Metanephros (tissue), 1 donor: Measurements from ENCODE around the gene C6orf58. TPM values are rescaled to one million over a fixed set of nuclear protein-coding genes. Genes with fewer than 3 reads are reported as not detected.

Experiments
- total RNA-seq: library from RNA; depleted of rRNA; stranded (reverse); fragments of >200 nt; gene quantifications from one replicate; pipeline ENCODE4 v1.2.3, GENCODE V29; 2014

C6orf58 gene
- total RNA-seq: not detected

DNA sequence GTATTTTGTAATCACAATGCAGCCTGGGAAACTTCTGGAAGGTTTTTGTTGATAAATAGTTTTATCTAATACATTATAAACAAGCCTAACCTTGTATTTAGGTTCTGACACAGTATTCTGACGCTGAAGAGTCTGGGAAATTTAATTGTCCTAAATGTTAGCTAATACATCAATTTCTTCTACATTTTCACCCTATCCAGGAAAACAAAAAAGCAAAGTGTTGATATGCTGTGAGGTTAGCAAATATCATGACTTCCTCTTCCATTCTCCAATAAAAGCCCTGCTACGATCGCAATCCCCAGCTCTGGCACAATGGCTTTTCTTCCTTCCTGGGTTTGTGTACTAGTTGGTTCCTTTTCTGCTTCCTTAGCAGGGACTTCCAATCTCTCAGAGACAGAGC lies at the start of gene C6orf58:
Gene C6orf58 (plus strand): TSS at position 301 of the 400 bp plus-strand sequence. CDS start 12 bp downstream, at position 313.

Other genes with a start within 250 kb of the C6orf58 start
- 48.6 TPM for gene ECHDC1, start 233.6 kb upstream of the C6orf58 start, total RNA-seq
- 5.1 TPM for gene KIAA0408, start 117.8 kb upstream of the C6orf58 start, total RNA-seq